ENCODE measurements around the gene CTNNBL1.

DNA sequence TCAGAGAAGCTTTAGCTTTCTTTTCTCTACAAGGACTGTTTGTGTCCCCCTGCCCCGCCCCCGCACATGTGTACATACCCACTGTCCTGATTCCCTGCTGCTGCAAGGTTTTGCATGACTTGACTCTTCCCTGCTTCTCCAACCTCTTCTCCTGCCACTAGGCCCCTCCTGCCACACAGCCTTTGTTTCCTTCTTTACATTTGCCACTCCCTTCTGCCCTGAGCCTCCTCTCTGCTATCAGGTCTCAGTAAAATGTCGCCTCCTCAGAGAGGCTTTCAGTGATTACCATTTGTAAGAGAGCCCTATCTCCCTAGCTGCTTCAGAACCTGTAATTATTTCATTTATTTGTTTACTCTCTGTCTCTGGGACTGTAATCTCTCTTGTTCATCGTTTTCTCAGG lies 152.7 kb downstream of the CTNNBL1 start:
- no peak for TF ChIP-seq EZH2 (IDR thresholded peaks at IDR 0.05)
- no peak for TF ChIP-seq POLR2AphosphoS5 (IDR thresholded peaks at IDR 0.05; ENCODE audit: borderline replicate concordance, low read depth, low read length)
- TF ChIP-seq FOXP2 (optimal IDR thresholded peaks at IDR 0.05; ENCODE audit: control extremely low read depth, extremely low read length, insufficient read depth): no peak
